WERI-Rb-1 (cell line): Measurements from ENCODE around the gene UNC5A.

Source experiments
- DNase-seq: peaks from one replicate; pipeline ENCODE4 v3.0.0-alpha.2; 2020
- H3K27ac ChIP-seq: fragments of 250-450 bp; sonication (Bioruptor Pico); 2 replicates; pipeline ENCODE4 v1.5.1; 2020; ENCODE audit warnings: mild to moderate bottlenecking, moderate library complexity
- H3K27me3 ChIP-seq: fragments of 250-450 bp; sonication (Bioruptor Pico); 2 replicates; pipeline ENCODE4 v1.5.1; 2021; ENCODE audit warnings: mild to moderate bottlenecking, low read depth, moderate library complexity; ENCODE audit not compliant: insufficient read depth, severe bottlenecking
- H3K36me3 ChIP-seq: fragments of 250-450 bp; sonication (Bioruptor Pico); 2 replicates; pipeline ENCODE4 v1.5.1; 2020; ENCODE audit warnings: mild to moderate bottlenecking, moderate library complexity
- H3K4me3 ChIP-seq: 2 replicates; pipeline ENCODE4 v1.5.1; 2011; ENCODE audit warnings: low read depth, mild to moderate bottlenecking, control low read depth, low read length
- H3K9me3 ChIP-seq: fragments of 250-450 bp; sonication (Bioruptor Pico); 2 replicates; pipeline ENCODE4 v1.5.1; 2021; ENCODE audit warnings: mild to moderate bottlenecking, moderate library complexity; ENCODE audit not compliant: severe bottlenecking
- TF ChIP-seq, protein P1 (sequence below): IDR thresholded peaks from 2 replicates; pipeline ENCODE4 v1.5.1; 2011; ENCODE audit warnings: low read depth, mild to moderate bottlenecking, control low read depth, inconsistent platforms, low read length

The UNC5A gene

DNA sequence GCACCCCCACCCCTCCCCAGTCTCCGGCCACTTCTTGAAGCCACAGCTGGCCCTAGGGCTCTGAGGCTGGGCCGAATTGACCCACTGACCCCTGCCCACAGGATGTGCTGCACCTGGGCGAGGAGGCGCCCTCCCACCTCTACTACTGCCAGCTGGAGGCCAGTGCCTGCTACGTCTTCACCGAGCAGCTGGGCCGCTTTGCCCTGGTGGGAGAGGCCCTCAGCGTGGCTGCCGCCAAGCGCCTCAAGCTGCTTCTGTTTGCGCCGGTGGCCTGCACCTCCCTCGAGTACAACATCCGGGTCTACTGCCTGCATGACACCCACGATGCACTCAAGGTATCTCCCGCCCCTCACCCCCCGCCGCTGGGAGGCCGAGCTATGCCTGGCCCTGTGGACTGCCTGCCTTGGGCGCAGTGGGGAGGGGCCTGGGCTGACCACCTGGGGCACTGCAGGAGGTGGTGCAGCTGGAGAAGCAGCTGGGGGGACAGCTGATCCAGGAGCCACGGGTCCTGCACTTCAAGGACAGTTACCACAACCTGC is 67.5 kb downstream of the UNC5A start:
- Histone ChIP-seq H3K27me3 (no peaks in the 10 kb centered on the region), H3K4me3 (no peak overlapping the region), H3K27ac (no peak overlapping the region), H3K36me3 (no peaks in the 10 kb centered on the region), H3K9me3 (no peaks in the 10 kb centered on the region)
- no peak for DNase-seq
- TF ChIP-seq, protein P1, sequence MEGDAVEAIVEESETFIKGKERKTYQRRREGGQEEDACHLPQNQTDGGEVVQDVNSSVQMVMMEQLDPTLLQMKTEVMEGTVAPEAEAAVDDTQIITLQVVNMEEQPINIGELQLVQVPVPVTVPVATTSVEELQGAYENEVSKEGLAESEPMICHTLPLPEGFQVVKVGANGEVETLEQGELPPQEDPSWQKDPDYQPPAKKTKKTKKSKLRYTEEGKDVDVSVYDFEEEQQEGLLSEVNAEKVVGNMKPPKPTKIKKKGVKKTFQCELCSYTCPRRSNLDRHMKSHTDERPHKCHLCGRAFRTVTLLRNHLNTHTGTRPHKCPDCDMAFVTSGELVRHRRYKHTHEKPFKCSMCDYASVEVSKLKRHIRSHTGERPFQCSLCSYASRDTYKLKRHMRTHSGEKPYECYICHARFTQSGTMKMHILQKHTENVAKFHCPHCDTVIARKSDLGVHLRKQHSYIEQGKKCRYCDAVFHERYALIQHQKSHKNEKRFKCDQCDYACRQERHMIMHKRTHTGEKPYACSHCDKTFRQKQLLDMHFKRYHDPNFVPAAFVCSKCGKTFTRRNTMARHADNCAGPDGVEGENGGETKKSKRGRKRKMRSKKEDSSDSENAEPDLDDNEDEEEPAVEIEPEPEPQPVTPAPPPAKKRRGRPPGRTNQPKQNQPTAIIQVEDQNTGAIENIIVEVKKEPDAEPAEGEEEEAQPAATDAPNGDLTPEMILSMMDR, result no peak

GRCh38 chr5:176878463-176878862 is 68.1 kb downstream of the UNC5A start:
- Histone ChIP-seq H3K9me3 (no peaks in the 10 kb centered on the region), H3K27ac (no peak overlapping the region), H3K27me3 (no peaks in the 10 kb centered on the region), H3K36me3 (no peaks in the 10 kb centered on the region), H3K4me3 (no peak overlapping the region)
- TF ChIP-seq, protein P1, result no peak
- DNase-seq, result no peak

- Histone ChIP-seq H3K36me3 (no peaks in the 10 kb centered on the region), H3K9me3 (no peaks in the 10 kb centered on the region), H3K4me3 (no peak overlapping the region), H3K27ac (no peak overlapping the region), H3K27me3 (no peaks in the 10 kb centered on the region)
- DNase-seq, result no peak
- TF ChIP-seq, protein P1, result no peak
Observed at GRCh38 chr5:176878906-176879662, 68.7 kb downstream of the UNC5A start.

DNA sequence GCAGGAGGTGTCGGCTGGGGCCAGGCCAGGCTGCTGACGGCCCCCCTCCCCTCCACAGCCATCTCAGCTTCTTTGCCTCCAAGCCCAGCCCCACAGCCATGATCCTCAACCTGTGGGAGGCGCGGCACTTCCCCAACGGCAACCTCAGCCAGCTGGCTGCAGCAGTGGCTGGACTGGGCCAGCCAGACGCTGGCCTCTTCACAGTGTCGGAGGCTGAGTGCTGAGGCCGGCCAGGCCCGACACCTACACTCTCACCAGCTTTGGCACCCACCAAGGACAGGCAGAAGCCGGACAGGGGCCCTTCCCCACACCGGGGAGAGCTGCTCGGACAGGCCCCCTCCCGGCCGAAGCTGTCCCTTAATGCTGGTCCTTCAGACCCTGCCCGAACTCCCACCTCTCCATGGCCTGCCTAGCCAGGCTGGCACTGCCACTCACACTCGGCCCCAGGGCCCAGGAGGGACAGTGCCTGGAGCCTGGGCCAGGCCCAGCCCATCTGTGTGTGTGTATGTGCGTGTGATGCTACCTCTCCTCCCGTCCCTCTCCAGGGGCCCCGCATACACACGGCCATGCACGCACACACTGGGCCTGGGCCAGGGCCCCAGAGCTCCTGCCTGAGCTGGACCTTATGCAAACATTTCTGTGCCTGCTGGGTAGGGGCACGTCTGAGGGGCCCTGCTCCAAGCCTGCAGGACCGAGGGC is 69.5 kb downstream of the UNC5A start:
- H3K27ac ChIP-seq, result no peak overlapping the region
- H3K27me3 ChIP-seq, result no peaks in the 10 kb centered on the region
- TF ChIP-seq, protein P1, result no peak
- H3K4me3 ChIP-seq, result no peak overlapping the region
- no peaks in the 10 kb centered on the region for H3K36me3 ChIP-seq
- no peaks in the 10 kb centered on the region for H3K9me3 ChIP-seq
- no peak for DNase-seq

GRCh38 chr5:176880366-176881020 is 70.1 kb downstream of the UNC5A start:
- Histone ChIP-seq H3K4me3 (no peak overlapping the region), H3K27ac (no peak overlapping the region), H3K36me3 (no peaks in the 10 kb centered on the region), H3K9me3 (no peaks in the 10 kb centered on the region), H3K27me3 (no peaks in the 10 kb centered on the region)
- TF ChIP-seq, protein P1, result no peak
- DNase-seq, result no peak
